NCI-H460 (cell line): Measurements from ENCODE around the gene TMPRSS9. TPM values are rescaled to one million over a fixed set of nuclear protein-coding genes. Genes with fewer than 3 reads are reported as not detected.

Source experiments
- DNase-seq: peaks from one replicate; pipeline ENCODE4 v3.0.0-alpha.2; 2016; ENCODE audit warnings: low read depth; ENCODE audit errors: extremely low read depth
- polyA plus RNA-seq: library from polyadenylated mRNA; depleted of rRNA; stranded (reverse); fragments of >200 nt; gene quantifications from 2 replicates; pipeline ENCODE4 v1.2.3, GENCODE V29; 2014; cell fraction: nucleus; rRNA removed
- total RNA-seq: library from RNA; depleted of rRNA; stranded (reverse); fragments of >200 nt; shearing (Covaris generic); gene quantifications from 2 replicates; pipeline ENCODE4 v1.2.3, GENCODE V29; 2014; rRNA removed

TMPRSS9 gene
- 0.05 TPM in 1 of 2 replicates, not detected in the other for total RNA-seq
- polyA plus RNA-seq, result 0.10 and 0.90 TPM in 2 replicates

DNA sequence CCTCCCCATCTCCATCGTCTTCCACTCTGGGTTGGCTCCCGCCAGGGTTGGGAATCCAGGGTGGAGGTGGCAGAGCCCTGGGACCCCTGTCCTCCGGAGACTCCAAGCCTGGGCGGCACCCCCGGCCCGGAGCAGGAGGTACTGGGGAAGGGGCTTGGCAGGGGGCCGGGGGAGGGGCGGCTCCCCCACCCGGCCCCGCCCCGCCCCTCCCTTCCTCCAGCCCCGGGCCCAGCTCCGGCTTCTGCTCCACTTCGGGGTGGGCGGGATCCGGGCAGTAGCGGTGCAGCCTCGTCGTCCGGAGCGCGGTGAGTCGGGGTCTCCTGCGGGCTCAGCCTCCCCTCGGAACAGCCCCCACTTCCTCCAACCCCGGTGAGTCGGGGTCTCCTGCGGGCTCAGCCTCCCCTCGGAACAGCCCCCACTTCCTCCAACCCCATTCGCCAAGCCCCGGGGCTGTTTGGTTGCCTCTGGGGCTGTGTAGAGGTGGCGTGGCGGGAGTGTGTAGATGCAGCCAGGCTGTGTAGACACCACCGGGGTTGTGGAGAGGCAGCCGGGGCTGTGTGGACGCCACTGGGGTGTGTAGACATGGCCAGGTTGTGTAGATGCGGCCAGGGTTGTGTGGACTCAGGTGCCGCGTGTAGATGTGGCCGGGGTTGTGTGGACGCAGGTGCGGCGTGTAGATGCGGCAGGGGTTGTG lies at the start of gene TMPRSS9:
TMPRSS9 (plus strand) TSS at position 274 of the 694 bp plus-strand sequence. CDS start 29,521 bp downstream, outside the sequence.
- no peak for DNase-seq

DNA sequence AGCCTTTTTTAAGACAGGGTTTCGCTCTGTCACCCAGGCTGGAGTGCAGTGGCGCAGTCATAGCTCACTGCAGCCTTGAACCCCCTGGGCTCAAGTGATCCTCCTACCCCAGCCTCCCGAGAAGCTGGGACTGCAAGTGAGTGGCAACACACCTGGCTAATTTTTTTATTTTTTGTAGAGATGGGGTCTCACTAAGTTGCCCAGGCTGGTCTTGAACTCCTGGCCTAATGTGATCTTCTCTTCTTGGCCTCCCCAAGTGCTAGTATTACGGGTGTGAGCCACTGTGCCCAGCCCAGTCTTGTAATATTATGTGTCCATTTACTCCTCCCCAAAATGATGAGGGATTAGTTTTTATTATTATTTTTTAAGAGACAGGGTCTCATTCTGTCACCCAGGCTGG lies 49.0 kb upstream of the TMPRSS9 start:
- DNase-seq, result no peak

DNA sequence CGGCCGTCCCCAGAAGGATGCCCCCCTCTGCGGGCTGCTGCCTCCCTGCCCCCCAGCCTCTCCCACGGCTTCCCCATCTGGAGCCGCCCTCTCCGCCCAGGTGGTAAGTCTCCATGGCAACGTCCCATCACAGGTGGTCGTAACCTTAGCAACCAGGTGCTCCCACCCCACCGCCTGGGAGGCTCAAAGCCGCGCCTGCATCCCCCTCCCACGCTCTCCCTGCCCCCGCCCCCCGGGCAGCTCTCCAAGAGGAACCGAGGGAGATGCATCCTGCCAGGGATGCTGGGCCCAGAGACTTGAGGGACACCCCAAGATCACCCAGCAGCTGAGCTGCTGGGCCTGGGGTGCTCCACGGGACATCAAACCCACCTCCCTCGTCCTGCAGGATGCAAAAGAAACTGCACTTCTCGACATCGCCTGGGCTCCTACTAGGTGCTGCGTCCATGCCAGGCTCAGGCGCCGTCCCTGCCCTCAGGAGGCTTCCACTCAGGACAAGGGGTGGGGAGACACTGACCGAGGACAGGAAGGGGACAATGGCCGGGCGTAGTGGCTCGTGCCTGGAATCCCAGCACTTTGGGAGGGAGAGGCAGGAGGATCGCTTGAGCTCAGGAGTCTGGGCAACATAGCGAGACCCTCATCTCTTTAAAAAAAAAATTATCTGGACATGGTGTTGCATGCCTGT lies 47.1 kb upstream of the TMPRSS9 start:
- no peak for DNase-seq

DNA sequence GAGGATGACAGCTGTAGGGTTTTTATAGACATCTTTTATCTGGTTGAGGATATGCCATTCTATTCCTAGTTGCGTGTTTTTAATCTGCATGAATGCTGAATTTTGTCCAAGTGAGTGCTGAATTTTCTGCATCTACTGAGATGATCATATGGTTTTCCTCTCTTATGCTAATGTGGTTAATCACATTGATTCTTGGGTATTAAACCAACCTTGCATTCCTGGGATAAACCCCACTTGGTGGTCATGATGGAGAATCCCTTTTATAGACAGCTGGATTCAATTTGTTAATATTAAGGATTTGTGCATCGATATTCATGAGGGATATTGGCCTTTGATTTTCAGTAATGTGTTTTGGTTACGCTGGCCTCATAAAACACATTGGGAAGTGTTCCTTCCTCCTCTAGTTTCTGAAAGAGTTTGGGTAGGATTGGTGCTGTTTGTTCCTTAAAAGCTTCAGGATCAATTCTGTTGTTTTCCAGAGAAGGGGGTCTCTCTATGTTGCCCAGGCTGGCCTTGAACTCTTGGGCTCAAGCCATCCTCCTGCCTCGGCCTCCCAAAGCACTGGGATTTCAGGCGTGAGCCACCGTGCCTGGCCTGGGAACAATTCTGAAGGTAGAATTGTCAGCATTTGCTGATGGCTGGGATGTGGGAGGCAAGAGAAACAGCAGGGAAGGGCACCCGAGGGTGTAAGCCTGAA lies 44.8 kb upstream of the TMPRSS9 start:
- DNase-seq, result no peak

DNA sequence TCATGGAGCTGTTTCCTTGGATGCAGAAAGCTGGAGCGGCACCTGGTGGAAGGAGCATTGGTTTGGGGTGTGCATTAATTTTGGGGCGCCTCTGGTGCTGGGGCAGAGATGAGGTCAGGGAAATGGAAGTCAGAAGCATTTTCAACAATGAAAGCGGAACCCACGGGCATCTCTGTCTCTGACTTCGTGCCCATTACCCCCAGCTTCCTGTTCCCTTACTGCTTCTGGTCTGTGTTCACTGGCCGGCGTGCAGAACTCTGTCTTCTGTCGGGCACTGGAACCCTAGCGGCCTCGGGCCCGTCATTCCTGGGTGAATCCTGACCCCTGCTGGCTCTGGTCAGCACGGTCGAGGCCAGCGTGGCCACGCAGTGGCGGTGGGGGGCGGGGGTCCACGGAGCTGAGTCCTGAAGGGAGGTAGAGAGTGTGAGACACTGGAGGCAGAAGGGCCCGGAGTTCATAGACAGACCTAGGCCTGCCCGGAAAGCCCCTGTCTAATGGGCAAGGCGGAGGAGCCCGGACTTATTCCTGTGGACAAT lies 44.2 kb upstream of the TMPRSS9 start:
- DNase-seq, result peak; percentile 38

DNA sequence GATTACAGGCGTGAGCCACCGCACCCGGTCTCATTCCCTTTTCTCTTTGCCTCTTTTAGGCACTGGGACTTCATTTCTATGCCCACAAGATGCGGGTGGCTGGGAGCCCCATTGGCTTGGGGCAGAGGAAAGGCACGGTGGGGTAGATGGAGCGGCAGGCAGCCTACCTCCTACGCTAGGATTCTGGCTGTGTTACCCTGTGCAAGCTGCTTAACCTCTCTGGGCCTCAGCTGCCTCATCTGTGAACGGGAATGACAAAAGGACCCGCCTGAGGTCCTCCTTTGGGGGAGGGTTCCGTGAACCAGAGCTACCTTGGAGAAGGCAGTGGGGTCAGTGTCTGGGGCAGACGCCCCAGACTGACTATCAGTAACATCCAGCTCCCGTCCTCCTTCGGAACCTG lies 42.8 kb upstream of the TMPRSS9 start:
- DNase-seq, result no peak

DNA sequence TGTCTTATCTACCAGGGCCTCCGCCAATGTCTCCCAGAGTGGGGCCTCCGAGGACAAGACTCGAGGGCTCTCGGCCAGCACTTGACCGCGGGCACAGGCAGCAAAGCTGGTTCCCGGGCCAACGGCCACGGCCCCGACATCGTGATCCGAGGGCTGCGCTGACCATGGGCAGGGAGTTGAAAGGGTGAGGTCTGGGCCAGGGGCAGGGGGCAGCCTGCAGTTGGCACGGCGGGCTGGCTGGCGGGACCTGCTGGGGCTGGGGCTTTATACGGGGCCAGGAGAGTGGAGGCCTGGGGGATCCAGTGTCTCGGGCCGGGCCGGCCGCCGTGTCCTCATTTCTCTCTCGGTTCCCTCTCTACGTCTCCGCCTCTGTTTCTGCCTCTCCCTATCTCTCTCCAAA lies 42.3 kb upstream of the TMPRSS9 start:
- DNase-seq, result no peak

DNA sequence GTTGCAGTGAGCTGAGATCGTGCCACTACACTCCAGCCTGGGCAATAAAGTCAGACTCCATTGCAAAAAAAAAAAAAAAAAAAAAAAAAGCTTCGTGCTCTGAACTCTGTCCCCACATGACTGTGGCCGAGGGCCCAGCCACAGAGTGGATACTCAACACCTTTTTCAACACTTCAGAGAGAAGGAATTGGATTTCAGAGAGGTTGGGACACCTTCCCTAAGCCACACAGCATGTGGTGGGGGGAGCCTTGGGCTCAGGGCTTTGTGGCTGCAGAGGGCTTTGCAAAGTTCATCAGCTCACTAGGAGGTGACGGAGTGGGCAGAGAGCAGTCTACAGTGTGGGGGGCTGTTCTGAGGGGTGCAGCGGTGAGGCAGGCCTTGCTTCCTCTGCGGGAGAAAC lies 41.1 kb upstream of the TMPRSS9 start:
- DNase-seq, result no peak

DNA sequence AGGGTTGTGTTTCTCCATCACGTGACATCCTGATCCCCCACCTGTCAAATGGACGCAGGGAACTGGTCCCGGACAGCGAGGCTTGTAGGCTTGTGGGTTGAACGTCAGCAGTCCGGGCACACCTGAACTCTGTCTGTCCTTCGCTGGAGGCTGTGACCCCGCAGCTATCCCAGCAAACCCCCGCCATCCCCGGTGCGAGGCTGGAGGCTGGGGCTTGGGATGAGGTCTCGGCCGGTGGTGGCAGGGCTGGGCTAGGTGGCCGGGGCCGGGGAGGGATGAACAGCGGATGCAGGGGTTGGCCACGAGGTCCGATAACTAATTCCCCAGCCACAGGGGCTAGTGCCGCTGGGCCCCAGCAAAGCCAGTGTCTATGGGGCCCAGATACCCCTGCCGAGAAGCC lies 40.5 kb upstream of the TMPRSS9 start:
- no peak for DNase-seq

DNA sequence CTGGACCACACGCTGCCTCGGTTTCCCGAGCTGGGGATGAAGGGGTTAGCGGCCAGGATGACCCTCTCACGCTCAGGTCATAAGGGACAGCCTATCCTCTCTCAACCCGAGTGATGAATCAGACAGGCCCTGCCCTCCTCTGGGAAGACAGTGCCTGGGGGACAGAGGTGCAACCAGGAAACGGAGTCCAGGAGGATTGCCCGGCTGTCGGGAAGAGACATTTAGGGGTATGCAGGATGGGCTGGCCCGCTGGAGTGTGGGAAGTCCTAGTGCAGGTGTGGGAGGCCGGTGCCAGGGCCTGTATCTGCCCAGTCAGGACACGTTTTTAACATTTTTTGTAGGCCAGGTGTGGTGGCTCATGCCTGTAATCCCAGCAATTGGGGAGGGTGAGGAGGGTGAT lies 40.0 kb upstream of the TMPRSS9 start:
- DNase-seq, result no peak

DNA sequence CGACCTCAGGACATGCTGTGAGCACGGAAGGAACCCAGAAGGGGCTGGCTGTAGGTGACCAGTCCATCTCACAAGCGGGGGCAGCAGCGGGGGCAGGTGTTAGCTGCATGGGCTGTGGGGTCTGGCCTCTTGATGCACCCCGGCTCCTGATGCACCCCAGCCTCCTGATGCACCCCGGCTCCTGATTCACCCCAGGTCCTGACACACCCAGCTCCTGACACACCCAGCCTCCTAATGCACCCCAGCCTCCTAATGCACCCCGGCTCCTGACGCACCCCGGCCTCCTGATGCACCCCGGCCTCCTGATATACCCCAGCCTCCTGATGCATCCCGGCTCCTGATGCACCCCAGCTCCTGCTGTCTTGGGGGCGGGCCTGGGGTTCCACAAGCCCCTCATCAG lies 39.1 kb upstream of the TMPRSS9 start:
- no peak for DNase-seq

DNA sequence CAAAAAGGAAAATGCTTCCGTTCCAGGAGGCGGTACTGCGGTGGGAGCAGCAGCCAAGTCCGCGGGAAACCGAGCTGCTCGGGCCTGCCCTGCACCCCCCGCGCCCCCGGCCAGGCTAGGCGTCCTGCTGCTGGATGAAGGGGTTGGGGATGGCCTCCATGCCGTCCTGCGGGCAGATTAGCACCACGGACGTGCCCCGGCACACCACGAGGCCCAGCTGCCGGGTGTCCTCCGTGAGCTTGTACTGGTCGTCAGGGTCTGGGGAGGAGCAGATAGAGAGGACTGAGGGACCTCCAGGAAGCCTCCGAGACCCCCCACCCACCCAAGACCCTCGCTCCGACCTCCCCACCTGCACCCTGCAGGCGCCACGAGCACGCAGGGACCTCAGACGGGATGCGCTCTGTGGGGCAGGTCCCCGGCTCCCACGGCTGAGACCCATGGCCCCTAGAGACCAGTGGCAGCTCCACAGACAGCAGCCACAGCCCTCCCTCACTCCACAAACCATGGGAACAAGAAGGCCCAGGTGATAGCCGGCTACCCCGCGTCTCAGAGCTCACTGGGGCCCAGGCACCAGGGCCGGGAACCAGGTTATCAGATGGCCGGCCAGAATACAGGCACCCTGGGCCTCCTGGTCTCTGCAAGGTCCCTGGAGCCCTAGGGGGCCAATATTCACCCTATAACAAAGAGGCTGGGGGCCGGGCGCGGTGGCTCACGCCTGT lies 38.3 kb upstream of the TMPRSS9 start:
- no peak for DNase-seq

DNA sequence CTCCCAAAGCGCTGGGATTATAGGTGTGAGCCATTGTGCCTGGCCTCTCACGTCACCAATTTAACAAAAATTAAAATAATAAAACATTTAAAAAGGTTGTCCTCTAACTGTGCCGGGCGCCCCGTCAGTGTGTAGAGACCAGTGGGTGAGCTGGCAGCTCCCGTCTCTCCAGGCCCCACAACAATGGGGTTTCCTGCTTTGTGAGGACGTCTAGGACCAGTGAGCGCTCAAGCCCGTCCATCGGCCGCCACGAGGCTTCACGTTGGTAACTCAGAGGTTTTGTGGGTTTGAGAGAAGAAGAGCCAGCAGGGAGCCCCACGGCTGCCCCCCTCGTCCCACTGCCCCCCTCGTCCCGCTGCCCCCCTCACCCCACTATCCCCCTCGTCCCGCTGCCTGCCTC lies 36.4 kb upstream of the TMPRSS9 start:
- no peak for DNase-seq

DNA sequence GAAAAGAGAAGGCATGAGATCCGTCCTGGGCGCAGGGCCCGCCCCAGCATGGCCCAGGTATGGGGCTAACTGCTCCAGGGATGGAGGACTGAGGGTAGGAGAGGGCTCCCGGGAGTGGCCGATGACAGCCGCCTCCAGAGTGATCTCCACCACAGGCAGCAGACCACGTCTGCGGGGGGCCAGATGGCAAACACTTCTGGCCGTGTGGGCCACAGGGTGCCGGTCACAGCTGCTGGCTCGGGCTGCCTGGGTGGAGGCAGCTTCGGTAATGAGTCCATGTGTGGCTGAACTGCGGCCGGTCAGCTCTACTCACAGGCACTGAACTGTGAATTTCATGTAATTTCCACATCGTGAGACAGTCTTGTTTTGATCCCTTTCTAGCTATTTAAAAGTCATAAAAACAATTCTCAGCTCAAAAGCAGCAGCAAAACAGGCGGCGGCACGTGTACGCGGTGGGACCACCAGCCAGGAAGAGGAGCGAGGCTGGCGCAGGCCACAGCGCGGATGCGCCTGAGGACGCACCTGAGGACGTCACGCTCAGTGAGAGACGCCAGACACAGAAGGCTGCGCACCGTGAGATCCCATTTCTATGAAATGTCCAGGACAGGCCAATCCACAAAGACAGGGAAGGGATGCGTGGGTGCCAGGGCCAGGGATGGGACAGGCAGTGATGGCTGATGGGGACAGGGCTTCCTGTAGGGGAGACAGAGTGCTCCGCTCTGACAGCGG lies 35.7 kb upstream of the TMPRSS9 start:
- no peak for DNase-seq

DNA sequence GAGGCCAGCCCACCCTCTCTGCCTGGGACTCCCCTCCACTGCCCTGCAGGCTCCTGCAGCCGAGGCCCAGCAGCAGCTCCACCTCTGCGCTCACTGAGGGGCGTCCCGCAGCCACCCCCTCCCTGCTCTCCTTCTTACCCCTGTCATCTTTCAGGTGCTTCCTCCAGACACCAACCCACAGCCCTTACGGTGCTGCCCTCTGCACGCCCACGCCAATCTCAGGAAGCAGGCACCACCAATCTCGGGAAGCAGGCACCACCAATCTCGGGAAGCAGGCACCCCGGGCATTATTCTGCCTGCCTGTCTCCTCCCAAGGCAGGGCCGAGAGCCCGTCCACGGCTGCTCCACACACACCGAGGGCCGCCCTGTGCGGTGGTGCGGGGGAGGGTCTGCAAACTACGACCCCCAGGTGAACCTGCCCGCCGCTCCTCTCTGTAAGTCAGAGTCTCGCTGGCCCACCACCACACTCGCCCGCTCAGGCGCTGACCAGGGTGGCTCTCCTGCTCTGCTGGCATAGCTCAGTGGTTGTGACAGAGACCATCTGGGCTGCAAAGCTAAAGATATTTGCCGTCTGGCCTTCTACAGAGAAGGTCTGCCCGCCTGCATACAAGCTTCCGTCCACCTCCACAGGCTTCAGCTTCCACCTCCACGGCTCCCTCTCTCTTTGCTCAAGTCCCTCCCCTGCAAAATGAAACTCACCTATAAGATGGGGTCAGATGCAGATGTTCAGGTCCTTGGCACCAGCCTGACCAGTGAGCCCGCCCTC lies 34.6 kb upstream of the TMPRSS9 start:
- DNase-seq, result no peak

DNA sequence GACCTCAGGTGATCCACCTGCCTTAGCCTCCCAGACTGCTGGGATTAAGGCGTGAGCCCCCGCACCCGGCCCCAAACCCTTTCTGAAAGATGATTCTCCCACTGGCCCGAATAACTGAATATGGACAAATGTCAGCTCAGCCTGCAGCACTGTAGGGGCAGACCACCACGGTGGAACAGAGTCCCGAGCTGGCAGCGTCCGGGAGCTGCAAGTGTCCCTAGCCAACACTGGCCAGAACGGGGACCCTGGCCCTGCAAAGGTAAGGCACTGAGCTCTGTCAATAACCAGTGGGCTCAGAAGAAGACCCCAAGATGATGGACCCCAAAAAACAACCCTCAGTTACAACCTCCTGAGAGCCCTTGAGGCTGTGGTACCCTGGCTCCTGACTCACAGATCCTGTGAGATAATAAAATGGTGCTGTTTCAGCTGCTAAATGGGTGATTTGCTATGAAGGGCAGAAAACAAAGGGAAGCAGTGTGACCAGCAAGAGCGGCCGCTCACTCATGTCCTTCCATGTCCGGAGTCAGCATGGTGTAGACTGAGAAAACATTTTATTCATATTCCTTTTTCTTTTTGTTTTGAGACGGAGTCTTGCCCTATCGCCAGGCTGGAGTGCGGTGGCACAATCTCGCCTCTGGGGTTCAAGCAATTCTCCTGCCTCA lies 33.2 kb upstream of the TMPRSS9 start:
- DNase-seq, result no peak

DNA sequence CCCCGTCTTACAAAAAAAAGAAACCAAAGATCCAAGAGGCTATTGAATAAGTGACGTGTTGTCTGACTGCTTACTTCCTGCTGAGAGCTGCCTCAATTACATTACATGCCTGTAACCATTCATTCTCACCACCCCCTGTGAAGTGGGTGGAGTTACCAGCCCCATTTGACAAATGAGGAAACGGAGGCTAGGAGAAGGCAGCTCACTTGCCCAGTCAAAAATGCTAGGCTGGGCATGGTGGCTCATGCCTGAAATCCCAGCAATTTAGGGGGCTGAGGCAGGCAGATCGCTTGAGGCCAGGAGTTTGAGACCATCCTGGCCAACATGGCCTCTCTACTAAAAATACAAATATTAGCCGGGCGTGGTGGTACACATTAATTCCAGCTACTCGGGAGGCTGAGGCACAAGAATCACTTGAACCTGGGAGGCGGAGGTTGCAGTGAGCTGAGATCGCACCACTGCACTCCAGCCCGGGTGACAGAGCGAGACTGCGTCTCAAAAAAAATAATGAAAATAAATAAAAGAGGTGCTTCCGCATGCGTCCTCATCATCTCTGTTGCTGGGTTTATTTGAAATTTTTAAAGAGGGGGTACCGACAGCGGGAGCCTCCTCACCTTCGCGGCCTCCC lies 32.2 kb upstream of the TMPRSS9 start:
- DNase-seq, result no peak

DNA sequence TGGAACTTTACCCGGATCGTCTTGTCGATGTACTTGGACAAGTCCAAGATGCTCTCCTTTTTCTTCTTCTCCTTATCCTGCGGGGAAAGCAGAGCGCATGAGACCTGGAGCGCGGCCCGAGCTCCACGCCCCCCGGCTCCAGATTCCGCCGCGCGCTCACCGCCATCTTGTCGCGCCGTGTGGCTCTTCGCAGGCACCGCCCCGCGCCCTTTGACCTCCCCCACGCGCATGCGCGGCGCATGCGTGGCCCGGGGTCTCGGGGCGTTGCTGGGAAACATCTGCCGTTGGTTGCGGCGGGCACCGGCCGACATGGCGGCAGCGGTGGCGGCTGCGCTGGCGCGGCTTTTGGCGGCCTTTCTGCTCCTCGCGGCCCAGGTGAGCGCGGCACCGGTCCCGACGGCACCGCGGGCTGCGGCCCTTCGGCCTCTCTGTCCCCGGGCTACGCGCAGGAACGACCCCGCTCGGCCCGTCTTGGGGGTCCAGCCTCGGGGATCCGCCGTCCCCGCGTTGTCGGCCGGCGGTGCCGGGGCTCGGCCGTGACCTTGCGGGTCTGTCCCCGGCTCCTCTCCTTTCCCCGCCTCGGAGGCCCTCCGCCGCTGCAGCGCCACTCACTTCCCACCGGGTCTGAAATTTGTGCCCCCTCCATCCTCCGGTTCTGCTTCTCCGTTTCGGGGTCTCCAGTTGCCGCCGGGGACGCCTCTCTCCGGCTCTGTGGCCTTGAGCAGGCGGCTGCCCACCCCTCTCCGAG lies 31.5 kb upstream of the TMPRSS9 start, which contains the start of the genes LSM7 and SPPL2B:
LSM7 (minus strand) TSS at position 186 of the 748 bp plus-strand sequence; CDS start at position 166, 20 bp downstream.
SPPL2B (plus strand) TSS at position 284 of the 748 bp plus-strand sequence; CDS start at position 310, 26 bp downstream.
- peak; percentile 81 for DNase-seq
